HepG2 (cell line): ENCODE data around the gene NLGN4X.

Experiments used
- HINFP ChIP-seq: sonication (generic); formaldehyde crosslinking; IDR thresholded peaks from 2 replicates; pipeline ENCODE4 v1.4.0; 2020; ENCODE audit warnings: low read depth, mild to moderate bottlenecking, missing genetic modification reagents
- HOXA7 ChIP-seq: sonication (generic); formaldehyde crosslinking; IDR thresholded peaks from 2 replicates; pipeline ENCODE4 v1.8.1; 2022; ENCODE audit warnings: mild to moderate bottlenecking, missing genetic modification reagents, moderate library complexity
- JUN ChIP-seq: sonication (generic); formaldehyde crosslinking; IDR thresholded peaks from 2 replicates; pipeline ENCODE4 v1.4.0; 2020; ENCODE audit warnings: mild to moderate bottlenecking, missing genetic modification reagents
- NFIB ChIP-seq: sonication (generic); formaldehyde crosslinking; IDR thresholded peaks from 2 replicates; pipeline ENCODE4 v1.9.0; 2021; ENCODE audit warnings: missing genetic modification reagents, mild to moderate bottlenecking, borderline replicate concordance
- NR2C2 ChIP-seq: sonication (generic); formaldehyde crosslinking; IDR thresholded peaks from 2 replicates; pipeline ENCODE4 v1.4.0; 2020; ENCODE audit warnings: missing genetic modification reagents, mild to moderate bottlenecking, moderate library complexity, borderline replicate concordance
- POGZ ChIP-seq: sonication (generic); formaldehyde crosslinking; IDR thresholded peaks from 2 replicates; pipeline ENCODE4 v1.4.0; 2020; ENCODE audit warnings: mild to moderate bottlenecking, missing genetic modification reagents
- RFX5 ChIP-seq: IDR thresholded peaks from 2 replicates; pipeline ENCODE4 v1.6.1; 2011; ENCODE audit warnings: low read depth, low read length, improper control_type of control experiment
- SMARCE1 ChIP-seq: fragments of 450-650 bp; IDR thresholded peaks from 2 replicates; pipeline ENCODE4 v1.6.1; 2017; ENCODE audit warnings: borderline replicate concordance
- TCF12 ChIP-seq, 2 experiments: fragments of 450-650 bp in 1 of 2; sonication (generic) in 1 of 2; formaldehyde crosslinking in 1 of 2; IDR thresholded peaks; 2 replicates each; pipeline versions ENCODE4 v1.6.1 to v1.8.0; 2017 to 2022; ENCODE audit warnings: antibody characterized with exemption in 1 of 2, mild to moderate bottlenecking in 1 of 2, missing genetic modification reagents in 1 of 2, moderate library complexity in 1 of 2
- XBP1 ChIP-seq: sonication (generic); formaldehyde crosslinking; IDR thresholded peaks from 2 replicates; pipeline ENCODE4 v1.5.0; 2020; ENCODE audit warnings: missing genetic modification reagents
- ZBTB26 ChIP-seq: IDR thresholded peaks from 2 replicates; pipeline ENCODE4 v1.6.1; 2016; ENCODE audit warnings: missing compliant biosample characterization, missing genetic modification reagents, borderline replicate concordance
- TF ChIP-seq, protein P1 (sequence below): sonication (generic); formaldehyde crosslinking; IDR thresholded peaks from 2 replicates; pipeline ENCODE4 v1.5.0; 2020; ENCODE audit warnings: mild to moderate bottlenecking, missing genetic modification reagents, moderate library complexity
- TF ChIP-seq, protein P2 (sequence below): sonication (generic); formaldehyde crosslinking; IDR thresholded peaks from 2 replicates; pipeline ENCODE4 v1.8.0; 2022; ENCODE audit warnings: missing genetic modification reagents, mild to moderate bottlenecking, moderate library complexity, borderline replicate concordance

DNA sequence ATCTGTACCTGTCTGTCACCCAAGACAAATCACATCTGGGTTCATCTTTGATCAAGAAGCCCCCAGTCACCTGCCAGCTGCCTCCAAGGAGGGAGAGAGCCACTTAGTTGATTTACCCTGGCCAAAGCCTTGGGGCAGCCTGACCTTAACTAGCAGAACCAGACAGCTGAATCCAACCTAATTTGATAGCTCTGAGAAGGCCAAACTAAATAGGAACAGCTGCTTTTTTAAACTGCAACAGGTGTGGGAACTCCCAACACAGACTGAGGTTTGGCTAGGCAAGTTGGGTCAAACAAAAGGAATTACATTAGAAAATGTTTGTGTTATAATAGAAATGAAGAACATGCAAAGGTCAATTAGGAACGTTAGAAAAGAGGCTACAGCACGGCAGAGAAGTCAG lies 375.7 kb downstream of the NLGN4X start:
- TF ChIP-seq HINFP (no peak), POGZ (no peak), RFX5 (no peak), HOXA7 (CRISPR knock-in tag) (no peak), SMARCE1 (no peak), ZBTB26 (CRISPR knock-in tag) (no peak), NR2C2 (CRISPR knock-in tag) (no peak), JUN (CRISPR knock-in tag) (no peak), TCF12 (IDR thresholded peaks at IDR 0.05) (no peak), TCF12 (CRISPR knock-in tag; IDR thresholded peaks at IDR 0.05) (no peak), XBP1 (no peak), NFIB (CRISPR knock-in tag) (no peak)
- TF ChIP-seq, protein P1, sequence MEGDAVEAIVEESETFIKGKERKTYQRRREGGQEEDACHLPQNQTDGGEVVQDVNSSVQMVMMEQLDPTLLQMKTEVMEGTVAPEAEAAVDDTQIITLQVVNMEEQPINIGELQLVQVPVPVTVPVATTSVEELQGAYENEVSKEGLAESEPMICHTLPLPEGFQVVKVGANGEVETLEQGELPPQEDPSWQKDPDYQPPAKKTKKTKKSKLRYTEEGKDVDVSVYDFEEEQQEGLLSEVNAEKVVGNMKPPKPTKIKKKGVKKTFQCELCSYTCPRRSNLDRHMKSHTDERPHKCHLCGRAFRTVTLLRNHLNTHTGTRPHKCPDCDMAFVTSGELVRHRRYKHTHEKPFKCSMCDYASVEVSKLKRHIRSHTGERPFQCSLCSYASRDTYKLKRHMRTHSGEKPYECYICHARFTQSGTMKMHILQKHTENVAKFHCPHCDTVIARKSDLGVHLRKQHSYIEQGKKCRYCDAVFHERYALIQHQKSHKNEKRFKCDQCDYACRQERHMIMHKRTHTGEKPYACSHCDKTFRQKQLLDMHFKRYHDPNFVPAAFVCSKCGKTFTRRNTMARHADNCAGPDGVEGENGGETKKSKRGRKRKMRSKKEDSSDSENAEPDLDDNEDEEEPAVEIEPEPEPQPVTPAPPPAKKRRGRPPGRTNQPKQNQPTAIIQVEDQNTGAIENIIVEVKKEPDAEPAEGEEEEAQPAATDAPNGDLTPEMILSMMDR (CRISPR knock-in tag): no peak
- TF ChIP-seq, protein P2, sequence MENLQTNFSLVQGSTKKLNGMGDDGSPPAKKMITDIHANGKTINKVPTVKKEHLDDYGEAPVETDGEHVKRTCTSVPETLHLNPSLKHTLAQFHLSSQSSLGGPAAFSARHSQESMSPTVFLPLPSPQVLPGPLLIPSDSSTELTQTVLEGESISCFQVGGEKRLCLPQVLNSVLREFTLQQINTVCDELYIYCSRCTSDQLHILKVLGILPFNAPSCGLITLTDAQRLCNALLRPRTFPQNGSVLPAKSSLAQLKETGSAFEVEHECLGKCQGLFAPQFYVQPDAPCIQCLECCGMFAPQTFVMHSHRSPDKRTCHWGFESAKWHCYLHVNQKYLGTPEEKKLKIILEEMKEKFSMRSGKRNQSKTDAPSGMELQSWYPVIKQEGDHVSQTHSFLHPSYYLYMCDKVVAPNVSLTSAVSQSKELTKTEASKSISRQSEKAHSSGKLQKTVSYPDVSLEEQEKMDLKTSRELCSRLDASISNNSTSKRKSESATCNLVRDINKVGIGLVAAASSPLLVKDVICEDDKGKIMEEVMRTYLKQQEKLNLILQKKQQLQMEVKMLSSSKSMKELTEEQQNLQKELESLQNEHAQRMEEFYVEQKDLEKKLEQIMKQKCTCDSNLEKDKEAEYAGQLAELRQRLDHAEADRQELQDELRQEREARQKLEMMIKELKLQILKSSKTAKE (CRISPR knock-in tag): no peak
